ENCODE measurements around the gene QPCTL. TPM values are rescaled to one million over a fixed set of nuclear protein-coding genes. Genes with fewer than 3 reads are reported as not detected.
A peak's percentile ranks its signal among the peaks of the same experiment; 100 is the strongest.

QPCTL gene
- total and polyA plus RNA-seq, 9 of the 15 experiments (the other 6 are each of a cell fraction or from before 2014, with no cell fraction given) = 0.99 to 31.3 (median 12.7) TPM

GRCh38 chr19:45643024-45643926 lies 49.2 kb upstream of the QPCTL start (continued):
- TF ChIP-seq ESRRB (CRISPR knock-in tag; IDR thresholded peaks at IDR 0.05; ENCODE audit: borderline replicate concordance) (no peak), SUPT5H (IDR thresholded peaks at IDR 0.05) (no peak), MEF2D (tag; conservative IDR thresholded peaks at IDR 0.05; ENCODE audit: low read depth) (no peak), ATF2 (CRISPR knock-in tag; IDR thresholded peaks at IDR 0.05) (no peak), ATF7 (IDR thresholded peaks at IDR 0.05) (no peak; the same call in 1 of the 2 replicates), TAL1 (IDR thresholded peaks at IDR 0.05) (no peak), TEAD4 (IDR thresholded peaks at IDR 0.05; ENCODE audit: low read length) (peak; percentile 27; the same call in 1 of the 2 replicates), TEAD4 (CRISPR knock-in tag; IDR thresholded peaks at IDR 0.05; ENCODE audit: borderline replicate concordance) (no peak), ZNF655 (CRISPR knock-in tag; IDR thresholded peaks at IDR 0.05) (no peak), ZNF23 (CRISPR knock-in tag; IDR thresholded peaks at IDR 0.05) (no peak), ZNF12 (CRISPR knock-in tag; IDR thresholded peaks at IDR 0.05) (no peak), ZNF274 (IDR thresholded peaks at IDR 0.05; ENCODE audit: borderline replicate concordance, low read depth, low read length) (no peak), ZNF311 (CRISPR knock-in tag; IDR thresholded peaks at IDR 0.05) (no peak), SMAD3 (CRISPR knock-in tag; conservative IDR thresholded peaks at IDR 0.05) (no peak), PML (IDR thresholded peaks at IDR 0.05; ENCODE audit: low read length) (no peak), MTA2 (IDR thresholded peaks at IDR 0.05; ENCODE audit: low read depth) (no peak), ELK3 (CRISPR knock-in tag; IDR thresholded peaks at IDR 0.05) (no peak), ATF6 (CRISPR knock-in tag; IDR thresholded peaks at IDR 0.05) (no peak), NR2C1 (IDR thresholded peaks at IDR 0.05) (peak; percentile 22; the same call in 1 of the 2 replicates), NR2C1 (tag; IDR thresholded peaks at IDR 0.05) (peak; percentile 57)

Data from K562 (cell line).